Erythroblast (primary cell): ENCODE measurements around the gene LARP1.

Experiments used
- GATA1 ChIP-seq: IDR thresholded peaks from 2 replicates; pipeline ENCODE4 v1.6.1; 2011; ENCODE audit warnings: low read depth, mild to moderate bottlenecking, control low read depth, low read length, moderate library complexity
- POLR2A ChIP-seq: IDR thresholded peaks from 2 replicates; pipeline ENCODE4 v1.6.1; 2011; ENCODE audit warnings: mild to moderate bottlenecking, low read length

DNA sequence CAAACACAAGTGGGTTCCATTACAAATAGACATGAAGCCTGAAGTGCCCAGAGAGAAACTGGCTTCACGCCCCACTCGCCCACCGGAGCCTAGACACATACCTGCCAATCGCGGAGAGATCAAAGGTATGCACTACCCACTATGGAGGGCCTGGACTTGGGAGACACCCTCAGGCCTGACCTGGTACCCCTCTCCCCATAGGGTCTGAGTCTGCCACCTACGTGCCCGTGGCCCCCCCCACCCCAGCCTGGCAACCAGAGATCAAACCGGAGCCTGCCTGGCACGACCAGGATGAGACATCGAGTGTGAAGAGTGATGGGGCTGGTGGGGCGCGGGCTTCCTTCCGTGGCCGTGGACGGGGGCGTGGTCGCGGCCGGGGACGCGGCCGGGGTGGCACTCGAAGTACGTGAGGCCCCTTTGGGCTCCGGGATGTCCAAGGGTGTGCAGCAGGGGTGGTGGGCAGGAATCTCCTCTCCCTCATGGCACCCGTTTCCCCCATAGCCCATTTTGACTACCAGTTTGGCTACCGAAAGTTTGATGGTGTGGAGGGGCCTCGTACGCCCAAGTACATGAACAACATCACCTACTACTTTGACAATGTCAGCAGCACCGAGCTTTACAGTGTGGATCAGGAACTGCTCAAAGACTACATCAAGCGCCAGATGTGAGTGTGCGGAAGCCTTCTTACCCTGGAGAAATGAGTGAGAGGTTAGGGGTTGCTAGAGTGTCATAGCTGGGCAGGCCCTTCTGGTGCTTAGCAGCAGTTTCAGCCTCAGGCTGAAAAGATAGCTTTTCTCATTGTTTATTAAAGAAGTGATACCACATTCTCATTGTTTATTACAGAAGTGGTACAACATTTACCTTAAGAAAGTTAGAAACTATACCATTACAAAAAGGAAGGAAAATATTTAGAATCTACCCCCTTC lies 38.7 kb downstream of the LARP1 start:
- no peak for TF ChIP-seq POLR2A
- no peak for TF ChIP-seq GATA1
